K562 (cell line): ENCODE measurements around the gene GPR37L1. TPM values are rescaled to one million over a fixed set of nuclear protein-coding genes. Genes with fewer than 3 reads are reported as not detected.

Experiments
- ATAC-seq: fragments of 200-7000 bp; cut with Tn5 transposase; 3 replicates; pipeline ENCODE4 v1.9.1; 2020; ENCODE audit warnings: moderate library complexity
- BruUV-seq: library from RNA; stranded (reverse); fragments of 400-500 nt; replicated peaks from 2 replicates; lab custom pipeline; 2021; lab: Mats Ljungman, UMichigan
- CTCF ChIA-PET: fragments of 300-600 bp; formaldehyde crosslinking; extraction: SDS; loops from one replicate; lab custom pipeline; 2021; ENCODE audit warnings: low intra/inter-chr PET ratio; lab: Yijun Ruan, JAX
- POLR2A ChIA-PET: fragments of 300-600, 350-650 bp; sonication (Branson Sonifier 250); formaldehyde crosslinking; extraction: SDS; loops from one replicate; lab custom pipeline; 2021; ENCODE audit warnings: antibody characterized with exemption, inconsistent platforms; lab: Yijun Ruan, JAX
- DNase-seq, 4 experiments: peaks; one replicate each; pipeline versions ENCODE4 v3.0.0 to v3.0.0-alpha.2; 2011 to 2018; ENCODE audit warnings: low spot score in 3 of 4, mixed read lengths in 3 of 4; ENCODE audit errors: extremely low read depth in 1 of 4
- FAIRE-seq: peaks from 2 replicates; lab custom pipeline; 2011; peaks lifted over from hg19 to GRCh38; lab: Jason Lieb, UNC
- H2AFZ ChIP-seq: 2 replicates; pipeline ENCODE4 v1.6.0; 2011; ENCODE audit warnings: low read depth, low read length, control low read depth, inconsistent platforms
- H3K27ac ChIP-seq: fragments of 200-600 bp; 3 replicates; pipeline ENCODE4 v1.8.0; 2011; ENCODE audit warnings: low read depth, mild to moderate bottlenecking, control low read depth, inconsistent platforms, low read length, moderate library complexity, mixed read lengths; ENCODE audit errors: extremely low read depth
- H3K27me3 ChIP-seq, 2 experiments: fragments of 300-600 bp in 1 of 2; 2 replicates in 1 of 2; 3 replicates in 1 of 2; pipeline versions ENCODE4 v1.6.0 to v1.8.0; 2011; ENCODE audit warnings: inconsistent platforms in 2 of 2, low read length in 2 of 2, mild to moderate bottlenecking in 1 of 2, mixed read lengths in 1 of 2, moderate library complexity in 1 of 2; ENCODE audit not compliant: control insufficient read depth in 2 of 2, insufficient read depth in 2 of 2
- H3K36me3 ChIP-seq: fragments of 300-600 bp; 3 replicates; pipeline ENCODE4 v1.8.0; 2011; ENCODE audit warnings: mild to moderate bottlenecking, low read length, inconsistent platforms; ENCODE audit not compliant: control insufficient read depth, insufficient read depth
- H3K4me1 ChIP-seq, 2 experiments: fragments of 200-600 bp in 1 of 2; replicated peaks in 1 of 2; 2 replicates in 1 of 2; 3 replicates in 1 of 2; pipeline versions ENCODE4 v1.5.1 to v1.8.0; 2011; ENCODE audit warnings: inconsistent platforms in 2 of 2, low read length in 2 of 2, mild to moderate bottlenecking in 1 of 2, mixed read lengths in 1 of 2, moderate library complexity in 1 of 2; ENCODE audit not compliant: control insufficient read depth in 2 of 2, insufficient read depth in 2 of 2
- H3K4me2 ChIP-seq: 2 replicates; pipeline ENCODE4 v1.6.1; 2011; ENCODE audit warnings: low read length, control low read depth, inconsistent platforms, mixed read lengths; ENCODE audit not compliant: insufficient read depth
- H3K4me3 ChIP-seq: fragments of 200-600 bp; sonication (generic), shearing (Covaris generic); 2 replicates; pipeline ENCODE4 v1.5.1; 2016; ENCODE audit warnings: control low read depth, inconsistent platforms
- H3K79me2 ChIP-seq: fragments of 200-600 bp; 3 replicates; pipeline ENCODE4 v1.8.0; 2011; ENCODE audit warnings: low read length, inconsistent platforms; ENCODE audit not compliant: control insufficient read depth, insufficient read depth
- H3K9ac ChIP-seq, 2 experiments: 2 replicates each; pipeline versions ENCODE4 v1.6.0 to v1.6.1; 2011; ENCODE audit warnings: low read depth in 2 of 2, low read length in 2 of 2, control low read depth in 1 of 2, inconsistent platforms in 1 of 2, mild to moderate bottlenecking in 1 of 2, mixed read lengths in 1 of 2; ENCODE audit not compliant: insufficient read depth in 1 of 2
- H3K9me1 ChIP-seq: one replicate; pipeline ENCODE4 v1.6.0; 2011; ENCODE audit warnings: inconsistent platforms, mild to moderate bottlenecking, low read length, moderate library complexity; ENCODE audit not compliant: control insufficient read depth, insufficient read depth
- H3K9me3 ChIP-seq: replicated peaks from 2 replicates; pipeline ENCODE4 v1.5.1; 2011; ENCODE audit warnings: low read depth, low read length, inconsistent platforms; ENCODE audit not compliant: control insufficient read depth, insufficient read depth
- H4K20me1 ChIP-seq: replicated peaks from 2 replicates; pipeline ENCODE4 v1.6.1; 2011; ENCODE audit warnings: low read length, inconsistent platforms, mixed read lengths; ENCODE audit not compliant: control insufficient read depth, insufficient read depth
- ETV6 ChIP-seq, 3 experiments: fragments of 150-350 bp in 1 of 3; sonication (generic) in 1 of 3; formaldehyde crosslinking in 1 of 3; IDR thresholded peaks; 2 replicates each; pipeline versions ENCODE4 v1.6.1 to v1.8.0; 2014 to 2022; ENCODE audit warnings: borderline replicate concordance in 2 of 3, low read depth in 2 of 3, antibody characterized with exemption in 1 of 3, low read length in 1 of 3, mild to moderate bottlenecking in 1 of 3, missing genetic modification reagents in 1 of 3
- KAT7 ChIP-seq: sonication (generic); formaldehyde crosslinking; IDR thresholded peaks from 2 replicates; pipeline ENCODE4 v1.8.0; 2022; ENCODE audit warnings: missing genetic modification reagents, mild to moderate bottlenecking, borderline replicate concordance
- NFIX ChIP-seq: fragments of 250-450 bp; sonication (Bioruptor Pico); IDR thresholded peaks from 2 replicates; pipeline ENCODE4 v1.4.0; 2020; ENCODE audit warnings: low read depth, mild to moderate bottlenecking, moderate library complexity
- WGBS: fragments of 100-300 bp; shearing (Covaris generic); methylation state at CpG from one replicate; pipeline ENCODE4 v1.1.6; 2016; ENCODE audit warnings: low coverage, mixed read lengths; ENCODE audit not compliant: insufficient coverage; ENCODE audit errors: missing lambda C conversion rate; 5-methylcytosine and 5-hydroxymethylcytosine counted together
- in situ Hi-C: fragments of 300-500 bp; cut with MboI; formaldehyde crosslinking; loops from 4 replicates; pipeline ENCODE4 v1.15.0; 2018; ENCODE audit warnings: inconsistent platforms, mixed read lengths
- intact Hi-C: fragments of 100-400 bp; cut with micrococcal nuclease; formaldehyde crosslinking; loops from 2 replicates; pipeline ENCODE4 v1.14.2; 2022
- polyA plus RNA-seq, 8 experiments: library from polyadenylated mRNA; depleted of rRNA in 4 of 8; stranded (reverse) in 5 of 8; unstranded in 3 of 8; fragments of >200 nt; fragmentation: Nextera tagmentation in 2 of 8; fragmentation: Illumina TruSeq in 1 of 8; extraction: Ambion mirVana in 2 of 8; extraction: Trizol in 1 of 8; gene quantifications; 2 replicates each; pipeline versions ENCODE4 v1.2.1 to v1.2.3, GENCODE V29; 2011 to 2014; ENCODE audit warnings: inconsistent platforms in 1 of 8, missing spikeins in 1 of 8
- total RNA-seq, 7 experiments: library from RNA; depleted of rRNA in 6 of 7; stranded (reverse); fragments of >200 nt in 6 of 7; fragmentation: Illumina TruSeq in 2 of 7; extraction: Trizol in 2 of 7; gene quantifications; 2 replicates each; pipeline versions ENCODE4 v1.2.1 to v1.2.3, GENCODE V29; 2011 to 2021; ENCODE audit warnings: low replicate concordance in 1 of 7
- TF ChIP-seq, protein P1 (sequence below): fragments of 250-450 bp; sonication (Bioruptor Pico); IDR thresholded peaks from 2 replicates; pipeline ENCODE4 v1.8.0; 2021; ENCODE audit warnings: mild to moderate bottlenecking, moderate library complexity

The GPR37L1 gene
- total and polyA plus RNA-seq, 9 of the 15 experiments (the other 6 are each of a cell fraction or from before 2014, with no cell fraction given), result not detected

GRCh38 chr1:202140833-202141232 is 18.1 kb downstream of the GPR37L1 start:
- no peak overlapping the region for H3K27ac ChIP-seq
- intact Hi-C loops, result no loop called here

More at GRCh38 chr1:202140833-202141232, 18.1 kb downstream of the GPR37L1 start:
- POLR2A ChIA-PET, result interaction anchor here (0.6 to 8.9 kb wide), 2 partner anchors 15 to 1153 kb away, joined by 3 to 49 read pairs; no protein-coding TSS in a partner anchor
- no peak for DNase-seq
- peaks cover under 1% of the 10 kb centered on the region; the same call in 1 of the 2 replicates for H4K20me1 ChIP-seq
- no peak overlapping the region for H3K9ac ChIP-seq
- in situ Hi-C loops, result no loop called here
- peaks cover 19 to 32% of the 10 kb centered on the region in 2 experiments; a peak in 4 of 5 replicates for H3K4me1 ChIP-seq
- no peak for FAIRE-seq
- TF ChIP-seq KAT7 (0 out of 2 replicates have a peak, but pooled peaks have one; percentile 50), ETV6 (IDR thresholded peaks at IDR 0.05; ENCODE audit: borderline replicate concordance in 1 of 2, low read depth in 2 of 2, low read length in 1 of 2) (no peak), ETV6 (CRISPR knock-in tag; IDR thresholded peaks at IDR 0.05; ENCODE audit: borderline replicate concordance) (no peak), NFIX (CRISPR knock-in tag) (no peak)
- TF ChIP-seq, protein P1, sequence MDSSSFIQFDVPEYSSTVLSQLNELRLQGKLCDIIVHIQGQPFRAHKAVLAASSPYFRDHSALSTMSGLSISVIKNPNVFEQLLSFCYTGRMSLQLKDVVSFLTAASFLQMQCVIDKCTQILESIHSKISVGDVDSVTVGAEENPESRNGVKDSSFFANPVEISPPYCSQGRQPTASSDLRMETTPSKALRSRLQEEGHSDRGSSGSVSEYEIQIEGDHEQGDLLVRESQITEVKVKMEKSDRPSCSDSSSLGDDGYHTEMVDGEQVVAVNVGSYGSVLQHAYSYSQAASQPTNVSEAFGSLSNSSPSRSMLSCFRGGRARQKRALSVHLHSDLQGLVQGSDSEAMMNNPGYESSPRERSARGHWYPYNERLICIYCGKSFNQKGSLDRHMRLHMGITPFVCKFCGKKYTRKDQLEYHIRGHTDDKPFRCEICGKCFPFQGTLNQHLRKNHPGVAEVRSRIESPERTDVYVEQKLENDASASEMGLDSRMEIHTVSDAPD (CRISPR knock-in tag), result no peak
- peaks cover 19% of the 10 kb centered on the region; the same call in 2 of the 3 replicates for H3K36me3 ChIP-seq
- no peak overlapping the region for H3K4me3 ChIP-seq
- H3K79me2 ChIP-seq, result peaks cover 30% of the 10 kb centered on the region
- 91% methylated on average over 4 of the region's 4 CpGs for WGBS
- ATAC-seq, result no peak
- no peaks in the 10 kb centered on the region for H3K9me3 ChIP-seq
- H3K27me3 ChIP-seq, result no peaks in the 10 kb centered on the region
- no peak overlapping the region for H2AFZ ChIP-seq
- BruUV-seq, result no TSS peak
- peaks cover 4% of the 10 kb centered on the region for H3K9me1 ChIP-seq
- CTCF ChIA-PET, result interaction anchor here (0.5 kb wide), 1 partner anchor 263 kb away, joined by 3 read pairs; no protein-coding TSS in a partner anchor
- no peak overlapping the region for H3K4me2 ChIP-seq
